Heart right ventricle (tissue), 16 donors: ENCODE results near the gene ZSCAN26. TPM values are rescaled to one million over a fixed set of nuclear protein-coding genes. Genes with fewer than 3 reads are reported as not detected.

ENCODE experiments used
- ATAC-seq, 8 donors: fragments of 200-7000 bp; cut with Tn5 transposase; one replicate each; pipeline ENCODE4 v1.9.1; 2020; ENCODE audit warnings: mild to moderate bottlenecking in 8 of 8, moderate library complexity in 8 of 8, moderate number of reproducible peaks in 1 of 8
- DNase-seq, 2 donors: peaks; one replicate each; pipeline ENCODE4 v3.0.0-alpha.2; 2020
- H3K27ac ChIP-seq, 10 donors: fragments of 200-600 bp; sonication (generic) in 2 of 10; one replicate each; pipeline versions ENCODE4 v1.5.0 to v1.8.0; 2020 to 2022; ENCODE audit warnings: mild to moderate bottlenecking in 3 of 10
- H3K27me3 ChIP-seq, 7 donors: fragments of 200-600 bp; one replicate each; pipeline ENCODE4 v1.8.0; 2021 to 2022; ENCODE audit warnings: mild to moderate bottlenecking in 2 of 7
- H3K36me3 ChIP-seq, 9 donors: fragments of 200-600 bp; sonication (generic) in 1 of 9; one replicate each; pipeline versions ENCODE4 v1.5.0 to v1.8.0; 2020 to 2022; ENCODE audit warnings: mild to moderate bottlenecking in 2 of 9
- H3K4me1 ChIP-seq, 9 donors: fragments of 200-600 bp; sonication (generic) in 1 of 9; one replicate each; pipeline versions ENCODE4 v1.5.0 to v1.8.0; 2020 to 2022; ENCODE audit warnings: mild to moderate bottlenecking in 4 of 9
- H3K4me3 ChIP-seq, 10 donors: fragments of 200-600 bp; sonication (generic) in 2 of 10; one replicate each; pipeline versions ENCODE4 v1.5.0 to v1.8.0; 2020 to 2022; ENCODE audit warnings: mild to moderate bottlenecking in 7 of 10, moderate library complexity in 2 of 10
- H3K9me3 ChIP-seq, 11 donors: fragments of 200-600 bp in 10 of 11; sonication (generic) in 2 of 11; one replicate each; pipeline versions ENCODE4 v1.5.0 to v1.8.0; 2013 to 2022; ENCODE audit warnings: mild to moderate bottlenecking in 2 of 11, control low read depth in 1 of 11, moderate library complexity in 1 of 11
- CTCF ChIP-seq, 9 donors: fragments of 200-600 bp; sonication (generic) in 2 of 9; IDR thresholded peaks; one replicate each; pipeline versions ENCODE4 v1.5.0 to v1.8.0; 2021 to 2022; ENCODE audit warnings: antibody characterized with exemption in 9 of 9, mild to moderate bottlenecking in 5 of 9, moderate library complexity in 1 of 9
- WGBS, 2 donors: extraction: QIAGEN DNeasy Blood & Tissue Kit; methylation state at CpG; one replicate each; pipeline ENCODE4 v1.1.7; 2013; ENCODE audit warnings: inconsistent platforms in 1 of 2; 5-methylcytosine and 5-hydroxymethylcytosine counted together
- intact Hi-C, 10 donors: fragments of 100-400 bp; cut with DNase I; formaldehyde crosslinking; loops; one replicate each; pipeline versions ENCODE4 v1.11.1 to v1.14.2; 2022
- polyA plus RNA-seq, 2 donors: library from polyadenylated mRNA; stranded (reverse); fragments of 200-250 nt; gene quantifications; one replicate each; pipeline ENCODE4 v1.2.3, GENCODE V29; 2013
- total RNA-seq, 10 donors: library from RNA; stranded (reverse); fragmentation: NEBNext Ultra II Directional in 3 of 10; extraction: Animal tissue kit (Norgen Biotek cat#: 25700) in 3 of 10; gene quantifications; one replicate each; pipeline versions ENCODE4 v1.2.1 to v1.2.4, GENCODE V29; 2021 to 2023
- donor health status: Arrhythmogenic right ventricular cardiomyopathy.
- donor health status: ischemic (EF 13 %, LVEDD 7.1; RV severe dilation, severe dysfunction).
- donor health status: healthy with polysubstance abuse.
- donor health status: DM: no; HTN: yes; CAD: no.
- donor health status: DM: no; HTN: no; CAD: no.
- donor health status: ischemic (EF 25% LVEDD 6.9; RV normal size, moderate dysfunction).
- donor health status: ischemic (EF 25% LVEDD 5.7; RV mildly dilated, moderate dysfunction).
- donor health status: healthy.
- donor health status: DM: yes; HTN: yes; CAD: no.
- donor health status: Ischemic cardiomyopathy.
- donor health status: ischemic (EF 35%, LVEDD 5.7; RV mildly dilated, moderate dysfunction).
- donor health status: nonischemic (EF 11% LVEDD 7.7; RV severe dilation, severe dysfunction).
- donor health status: DM: yes; HTN: yes; CAD: no.
- donor health status: PGD.
- donor health status: ischemic (EF 29% LVEDD 5.4; RV normal size, mild dysfunction).
- donor health status: nonischemic (EF 23%, LVEDD 6.1; RV moderate dilation, normal function).

Gene ZSCAN26
- total and polyA plus RNA-seq, 12 donors, result 7.5 to 17.8 (median 12.7) TPM

GRCh38 chr6:28277746-28278145 lies 10.8 kb downstream of the ZSCAN26 start:
- Histone ChIP-seq H3K27me3 (peaks cover 0 to 6% (median 0%) of the 10 kb centered on the region in 7 donors), H3K4me1 (peaks cover 0 to 31% (median 11%) of the 10 kb centered on the region in 9 donors), H3K27ac (no peak overlapping the region), H3K9me3 (peaks cover 0 to 3% (median 0%) of the 10 kb centered on the region in 11 donors), H3K36me3 (peaks cover 0 to 55% (median 31%) of the 10 kb centered on the region in 9 donors), H3K4me3 (no peak overlapping the region)
- 73 to 84% methylated on average over 3 of the region's 3 CpGs for WGBS, 2 donors
- ATAC-seq (no peak), DNase-seq (no peak)
- intact Hi-C loops, result no loop called here
- TF ChIP-seq CTCF (IDR thresholded peaks at IDR 0.05), result no peak

GRCh38 chr6:28280595-28281287 lies 13.8 kb downstream of the ZSCAN26 start:
- peak overlapping the region; percentile 47 to 88 (median 76) for H3K4me3 ChIP-seq
- H3K4me1 ChIP-seq, result peaks cover 0 to 16% (median 11%) of the 10 kb centered on the region in 9 donors
- peaks cover 0 to 6% (median 0%) of the 10 kb centered on the region in 7 donors for H3K27me3 ChIP-seq
- H3K9me3 ChIP-seq, result peaks cover 0 to 10% (median 0%) of the 10 kb centered on the region in 11 donors
- intact Hi-C loops, result loop anchor here in 6 of 10 donors (2.0 to 10.0 kb wide), 5 partner anchors 52 to 76 kb away; partner anchors contain the start of genes ZSCAN31 (in 3 of the 6) and ZKSCAN3 (in 1 of the 6)
- ATAC-seq, result no peak
- WGBS, 2 donors, result 46 to 48% methylated on average over 3 of the region's 3 CpGs
- peak overlapping the region in 7 of 10 donors; percentile 43 to 77 (median 62) for H3K27ac ChIP-seq
- peaks cover 0 to 55% (median 18%) of the 10 kb centered on the region in 9 donors for H3K36me3 ChIP-seq
- no peak for DNase-seq
- TF ChIP-seq CTCF (IDR thresholded peaks at IDR 0.05), result no peak

GRCh38 chr6:28281288-28282064 lies 14.5 kb downstream of the ZSCAN26 start, which contains the start of gene PGBD1:
Gene PGBD1, plus strand, starts transcription at chr6:28281572. Its CDS starts 2,242 bp downstream, at chr6:28283814.
- peaks cover 0 to 16% (median 11%) of the 10 kb centered on the region in 9 donors for H3K4me1 ChIP-seq
- H3K4me3 ChIP-seq, result peak within 1 kb of the TSS; percentile 47 to 88 (median 76)
- H3K36me3 ChIP-seq, result peaks cover 0 to 55% (median 14%) of the 10 kb centered on the region in 9 donors
- peak; percentile 92 to 98 (median 96) for ATAC-seq
- 0 to 2% methylated on average over 50 of the region's 50 CpGs for WGBS, 2 donors
- peaks cover 0 to 10% (median 0%) of the 10 kb centered on the region in 11 donors for H3K9me3 ChIP-seq
- TF ChIP-seq CTCF (IDR thresholded peaks at IDR 0.05), result peak in 2 of 9 donors; percentile 2 to 14
- DNase-seq, result peak; percentile 72 to 85
- peaks cover 0 to 6% (median 0%) of the 10 kb centered on the region in 7 donors for H3K27me3 ChIP-seq
- intact Hi-C loops, result loop anchor here in 6 of 10 donors (2.0 to 10.0 kb wide), 5 partner anchors 51 to 75 kb away; partner anchors contain the start of genes ZSCAN31 (in 3 of the 6) and ZKSCAN3 (in 1 of the 6)
- H3K27ac ChIP-seq, result peak within 1 kb of the TSS in 8 of 10 donors; percentile 34 to 77 (median 60)

- Histone ChIP-seq H3K4me3 (no peak overlapping the region), H3K4me1 (peaks cover 0 to 16% (median 11%) of the 10 kb centered on the region in 9 donors), H3K27me3 (peaks cover 0 to 6% (median 0%) of the 10 kb centered on the region in 7 donors), H3K27ac (no peak overlapping the region), H3K9me3 (peaks cover 0 to 10% (median 0%) of the 10 kb centered on the region in 11 donors), H3K36me3 (peaks cover 0 to 55% (median 20%) of the 10 kb centered on the region in 9 donors)
- DNase-seq (no peak), ATAC-seq (no peak)
- WGBS, 2 donors, result 96 to 99% methylated on average over 2 of the region's 2 CpGs
- no peak for TF ChIP-seq CTCF (IDR thresholded peaks at IDR 0.05)
- intact Hi-C loops, result loop anchor here in 5 of 10 donors (5.0 to 10.0 kb wide), 4 partner anchors 49 to 62 kb away; partner anchors contain the start of genes ZSCAN31 (in 3 of the 5) and ZKSCAN3 (in 1 of the 5)
Measured at GRCh38 chr6:28282926-28283325, 16.0 kb downstream of the ZSCAN26 start.
